ENCODE results near the gene COG2. TPM values are rescaled to one million over a fixed set of nuclear protein-coding genes. Genes with fewer than 3 reads are reported as not detected.
"Not testable (repeated sequence)": the region's sequence is repeated elsewhere in the genome, so short reads cannot be mapped to it uniquely, and the experiment has no call there.

Gene COG2
- total RNA-seq, 2 donors from 2014 or later = 42.0 to 53.8 TPM

DNA sequence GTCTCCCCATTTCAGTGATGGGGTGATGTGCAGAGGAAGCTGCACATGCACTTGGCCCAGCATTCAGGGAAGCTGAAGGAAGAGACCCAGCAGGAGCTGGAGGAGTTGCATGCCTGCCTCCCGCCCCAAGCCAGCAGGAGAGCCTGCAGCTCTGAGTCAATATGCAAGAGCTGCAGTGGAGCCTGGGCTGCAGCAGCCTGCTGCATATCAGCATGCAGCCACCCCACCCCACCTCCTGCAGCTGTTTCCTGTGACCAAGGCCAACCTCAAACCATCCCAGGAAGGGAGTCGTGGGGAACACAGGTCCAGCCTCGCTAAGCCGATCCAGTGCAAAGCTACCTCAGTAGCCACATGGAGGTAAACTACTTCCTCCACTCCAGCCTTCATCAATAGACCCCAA is 52.7 kb downstream of the COG2 start:
- Histone ChIP-seq H3K27ac (no peak overlapping the region), H3K9me3 (no peaks in the 10 kb centered on the region), H3K36me3 (peaks cover 12% of the 10 kb centered on the region), H3K9ac (ENCODE audit: low read depth in 2 of 2, low read length in 2 of 2) (no peak overlapping the region), H3K4me3 (no peak overlapping the region), H3K27me3 (no peaks in the 10 kb centered on the region), H3K4me1 (no peaks in the 10 kb centered on the region)
- intact Hi-C loops (cut with DNase I) = no loop called here
- no peak for DNase-seq
- TF ChIP-seq, protein P1, sequence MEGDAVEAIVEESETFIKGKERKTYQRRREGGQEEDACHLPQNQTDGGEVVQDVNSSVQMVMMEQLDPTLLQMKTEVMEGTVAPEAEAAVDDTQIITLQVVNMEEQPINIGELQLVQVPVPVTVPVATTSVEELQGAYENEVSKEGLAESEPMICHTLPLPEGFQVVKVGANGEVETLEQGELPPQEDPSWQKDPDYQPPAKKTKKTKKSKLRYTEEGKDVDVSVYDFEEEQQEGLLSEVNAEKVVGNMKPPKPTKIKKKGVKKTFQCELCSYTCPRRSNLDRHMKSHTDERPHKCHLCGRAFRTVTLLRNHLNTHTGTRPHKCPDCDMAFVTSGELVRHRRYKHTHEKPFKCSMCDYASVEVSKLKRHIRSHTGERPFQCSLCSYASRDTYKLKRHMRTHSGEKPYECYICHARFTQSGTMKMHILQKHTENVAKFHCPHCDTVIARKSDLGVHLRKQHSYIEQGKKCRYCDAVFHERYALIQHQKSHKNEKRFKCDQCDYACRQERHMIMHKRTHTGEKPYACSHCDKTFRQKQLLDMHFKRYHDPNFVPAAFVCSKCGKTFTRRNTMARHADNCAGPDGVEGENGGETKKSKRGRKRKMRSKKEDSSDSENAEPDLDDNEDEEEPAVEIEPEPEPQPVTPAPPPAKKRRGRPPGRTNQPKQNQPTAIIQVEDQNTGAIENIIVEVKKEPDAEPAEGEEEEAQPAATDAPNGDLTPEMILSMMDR (IDR thresholded peaks at IDR 0.05) = no peak

DNA sequence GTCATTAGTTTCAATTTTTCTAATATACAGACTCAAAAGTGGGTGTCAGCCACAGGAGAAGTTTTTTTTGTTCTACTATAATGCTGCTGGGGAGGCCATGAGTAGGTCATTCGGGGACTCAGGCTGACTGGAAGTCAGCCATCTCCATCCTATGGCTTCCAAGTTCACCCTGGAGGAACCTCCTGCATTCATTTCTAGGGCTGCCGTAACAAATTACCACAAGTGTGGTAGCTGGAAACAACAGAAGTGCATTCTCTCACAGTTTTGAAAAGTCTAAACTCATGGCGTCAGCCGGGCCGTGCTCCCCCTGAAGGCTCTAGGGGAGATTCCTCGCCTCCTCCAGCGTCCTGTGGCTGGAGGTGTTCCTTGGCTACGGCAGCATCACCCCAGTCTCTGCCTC is 53.9 kb downstream of the COG2 start:
- intact Hi-C loops (cut with DNase I) = no loop called here
- H3K4me1 ChIP-seq = no peaks in the 10 kb centered on the region
- TF ChIP-seq, protein P1 (IDR thresholded peaks at IDR 0.05) = no peak

DNA sequence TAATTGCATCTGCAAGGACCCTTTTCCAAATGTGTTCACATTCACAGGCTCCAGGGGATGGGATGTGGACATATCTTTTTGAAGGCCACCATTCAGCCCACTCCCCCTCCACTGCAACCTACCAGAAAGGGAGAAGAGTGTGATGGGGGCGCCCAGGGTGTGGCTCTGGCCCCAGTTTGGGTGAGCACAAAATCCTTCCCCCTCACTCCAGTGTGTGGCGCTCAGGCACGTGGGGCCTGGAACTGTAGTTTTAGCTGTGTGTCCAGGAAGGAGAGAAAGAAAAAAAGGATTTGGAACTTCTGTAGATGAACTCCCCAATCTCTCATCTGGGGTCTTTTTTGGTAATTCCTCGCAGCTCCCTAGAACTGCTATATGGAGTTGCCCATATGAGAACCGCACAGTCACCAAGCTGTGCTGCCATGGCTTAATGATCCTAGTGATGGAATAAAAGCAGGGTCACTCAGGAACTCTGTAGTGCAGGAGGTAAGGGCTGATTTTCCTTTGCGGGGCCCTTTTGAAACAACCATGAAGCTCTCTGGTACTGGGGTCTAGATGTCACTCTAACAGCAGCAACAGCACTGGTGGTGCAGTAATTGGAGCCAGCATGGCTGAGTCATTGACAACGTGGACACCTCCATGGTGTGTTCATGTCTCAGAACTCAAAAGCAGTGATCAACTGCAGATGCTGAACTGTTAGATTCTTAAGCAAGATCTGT is 54.6 kb downstream of the COG2 start:
- Histone ChIP-seq H3K4me1 (no peaks in the 10 kb centered on the region), H3K36me3 (peaks cover under 1% of the 10 kb centered on the region), H3K4me3 (no peak overlapping the region), H3K9ac (ENCODE audit: low read depth in 2 of 2, low read length in 2 of 2) (no peak overlapping the region), H3K9me3 (no peaks in the 10 kb centered on the region), H3K27me3 (no peaks in the 10 kb centered on the region), H3K27ac (no peak overlapping the region)
- intact Hi-C loops (cut with DNase I) = no loop called here
- TF ChIP-seq, protein P1 (IDR thresholded peaks at IDR 0.05) = no peak
- DNase-seq = no peak

More for the DNA sequence above, 53.9 kb downstream of the COG2 start:
- DNase-seq = no peak
- Histone ChIP-seq H3K9me3 (no peaks in the 10 kb centered on the region), H3K27ac (no peak overlapping the region), H3K27me3 (no peaks in the 10 kb centered on the region), H3K9ac (ENCODE audit: low read depth in 2 of 2, low read length in 2 of 2) (no peak overlapping the region), H3K36me3 (peaks cover 7% of the 10 kb centered on the region), H3K4me3 (no peak overlapping the region)

DNA sequence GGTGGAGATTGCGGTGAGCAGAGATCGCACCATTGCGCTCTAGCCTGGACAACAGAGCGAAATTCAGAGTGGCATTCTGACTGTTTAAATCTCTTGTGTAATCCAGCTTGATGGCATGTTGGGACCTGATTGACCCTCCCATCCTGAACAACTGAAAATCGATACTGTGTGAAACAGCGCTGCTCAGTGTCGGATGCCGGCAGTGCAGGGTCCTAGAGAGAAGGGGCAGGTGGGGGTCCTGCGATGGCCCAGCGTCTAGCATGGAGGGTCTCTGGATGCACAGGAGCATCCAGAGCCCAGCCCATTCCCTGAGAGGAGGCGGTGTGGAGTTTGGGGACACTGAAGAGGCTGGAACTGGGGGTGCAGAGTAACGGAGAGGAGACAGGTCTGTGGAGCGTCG is 55.8 kb downstream of the COG2 start:
- Histone ChIP-seq H3K9ac (ENCODE audit: low read depth in 2 of 2, low read length in 2 of 2) (no peak overlapping the region), H3K4me3 (no peak overlapping the region), H3K27me3 (no peaks in the 10 kb centered on the region), H3K9me3 (no peaks in the 10 kb centered on the region), H3K36me3 (no peaks in the 10 kb centered on the region), H3K4me1 (no peaks in the 10 kb centered on the region), H3K27ac (no peak overlapping the region)
- intact Hi-C loops (cut with DNase I) = no loop called here
- DNase-seq = no peak
- TF ChIP-seq, protein P1 (IDR thresholded peaks at IDR 0.05) = no peak

DNA sequence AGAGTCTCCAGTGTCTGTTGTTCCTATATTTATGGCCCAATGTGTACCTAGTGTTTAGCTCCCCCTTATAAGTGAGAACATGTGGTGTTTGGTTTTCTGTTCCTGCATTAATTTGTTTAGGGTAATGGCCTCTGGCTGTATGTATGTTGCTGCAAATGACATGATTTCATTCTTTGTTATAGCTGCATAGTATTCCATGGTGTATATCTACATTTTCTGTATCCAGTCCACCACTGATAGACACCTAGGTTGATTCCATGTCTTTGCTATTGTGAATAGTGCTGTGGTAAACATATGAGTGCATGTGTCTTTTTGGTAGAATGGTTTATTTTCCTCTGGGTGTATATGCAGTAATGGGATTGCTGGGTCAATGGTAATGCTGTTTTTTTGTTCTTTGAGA is 56.7 kb downstream of the COG2 start:
- H3K9me3 ChIP-seq; H3K27me3 ChIP-seq; H3K36me3 ChIP-seq; intact Hi-C loops (cut with DNase I); H3K27ac ChIP-seq; DNase-seq; H3K9ac ChIP-seq (ENCODE audit: low read depth in 2 of 2, low read length in 2 of 2); H3K4me1 ChIP-seq; H3K4me3 ChIP-seq: not testable (repeated sequence)

DNA sequence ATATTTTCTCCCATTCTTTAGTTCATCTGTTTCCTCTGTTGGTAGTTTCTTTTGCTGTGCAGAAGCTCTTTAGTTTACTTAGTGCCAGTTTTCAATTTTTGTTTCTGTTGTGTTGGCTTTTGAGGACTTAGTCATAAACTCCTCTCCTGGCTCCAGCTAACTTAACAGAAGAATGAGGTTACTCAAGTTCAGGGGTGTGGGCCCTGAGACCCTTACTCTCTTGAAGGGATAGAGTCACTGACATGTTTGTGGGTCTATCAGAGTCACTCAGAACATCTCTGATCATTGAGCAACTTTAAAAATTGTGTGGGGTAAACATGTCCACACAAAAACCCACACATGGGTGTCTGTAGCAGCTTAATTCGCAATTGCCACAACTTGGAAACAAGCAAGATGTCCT is 57.4 kb downstream of the COG2 start:
- intact Hi-C loops (cut with DNase I) = loop anchor here (10.0 kb wide), 1 partner anchor 75 kb away; no protein-coding TSS in a partner anchor
- H3K36me3 ChIP-seq = no peaks in the 10 kb centered on the region
- TF ChIP-seq, protein P1 (IDR thresholded peaks at IDR 0.05) = no peak
- H3K27ac ChIP-seq = no peak overlapping the region
- no peak for DNase-seq
- H3K4me3 ChIP-seq = no peak overlapping the region
- H3K9me3 ChIP-seq = no peaks in the 10 kb centered on the region
- H3K9ac ChIP-seq (ENCODE audit: low read depth in 2 of 2, low read length in 2 of 2) = no peak overlapping the region
- H3K4me1 ChIP-seq = no peaks in the 10 kb centered on the region
- no peaks in the 10 kb centered on the region for H3K27me3 ChIP-seq

Data from colonic mucosa (tissue), 4 donors.